ENCODE measurements around the gene C19orf47.

C19orf47 gene

GRCh38 chr19:40360020-40360707, 12.0 kb upstream of the C19orf47 start:
- TF ChIP-seq, protein P1, sequence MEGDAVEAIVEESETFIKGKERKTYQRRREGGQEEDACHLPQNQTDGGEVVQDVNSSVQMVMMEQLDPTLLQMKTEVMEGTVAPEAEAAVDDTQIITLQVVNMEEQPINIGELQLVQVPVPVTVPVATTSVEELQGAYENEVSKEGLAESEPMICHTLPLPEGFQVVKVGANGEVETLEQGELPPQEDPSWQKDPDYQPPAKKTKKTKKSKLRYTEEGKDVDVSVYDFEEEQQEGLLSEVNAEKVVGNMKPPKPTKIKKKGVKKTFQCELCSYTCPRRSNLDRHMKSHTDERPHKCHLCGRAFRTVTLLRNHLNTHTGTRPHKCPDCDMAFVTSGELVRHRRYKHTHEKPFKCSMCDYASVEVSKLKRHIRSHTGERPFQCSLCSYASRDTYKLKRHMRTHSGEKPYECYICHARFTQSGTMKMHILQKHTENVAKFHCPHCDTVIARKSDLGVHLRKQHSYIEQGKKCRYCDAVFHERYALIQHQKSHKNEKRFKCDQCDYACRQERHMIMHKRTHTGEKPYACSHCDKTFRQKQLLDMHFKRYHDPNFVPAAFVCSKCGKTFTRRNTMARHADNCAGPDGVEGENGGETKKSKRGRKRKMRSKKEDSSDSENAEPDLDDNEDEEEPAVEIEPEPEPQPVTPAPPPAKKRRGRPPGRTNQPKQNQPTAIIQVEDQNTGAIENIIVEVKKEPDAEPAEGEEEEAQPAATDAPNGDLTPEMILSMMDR (IDR thresholded peaks at IDR 0.05; ENCODE audit: borderline replicate concordance, insufficient read depth, low read depth, low read length): no peak

DNA sequence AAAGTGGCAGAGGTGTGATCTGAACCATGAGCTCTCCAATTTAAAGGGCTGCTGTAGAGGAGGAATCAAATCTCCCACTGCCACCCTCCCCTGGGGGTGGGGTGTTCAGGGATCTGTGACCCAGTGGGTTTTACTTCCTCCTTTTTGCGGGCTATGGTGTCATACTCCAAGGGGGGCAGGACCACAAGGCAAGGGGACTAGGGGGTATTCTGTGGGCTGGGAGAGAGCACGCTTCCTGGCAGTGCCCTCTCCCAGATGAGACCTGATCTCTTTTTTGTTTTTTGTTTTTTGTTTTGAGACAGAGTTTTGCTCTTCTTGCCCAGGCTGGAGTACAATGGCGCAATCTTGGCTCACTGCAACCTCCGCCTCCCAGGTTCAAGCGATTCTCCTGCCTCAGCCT, 10.6 kb upstream of the C19orf47 start:
- TF ChIP-seq, protein P1 (IDR thresholded peaks at IDR 0.05; ENCODE audit: borderline replicate concordance, insufficient read depth, low read depth, low read length): no peak
- H3K4me3 ChIP-seq (ENCODE audit: low read depth, low read length): no peak overlapping the region

More at GRCh38 chr19:40360020-40360707, 12.0 kb upstream of the C19orf47 start:
- no peak overlapping the region for H3K4me3 ChIP-seq (ENCODE audit: low read depth, low read length)

- TF ChIP-seq, protein P1 (IDR thresholded peaks at IDR 0.05; ENCODE audit: borderline replicate concordance, insufficient read depth, low read depth, low read length): no peak
- H3K4me3 ChIP-seq (ENCODE audit: low read depth, low read length): no peak overlapping the region
These were observed 9.4 kb upstream of the C19orf47 start for GRCh38 chr19:40357640-40358039.

GRCh38 chr19:40356681-40357595, 8.7 kb upstream of the C19orf47 start:
- TF ChIP-seq, protein P1 (IDR thresholded peaks at IDR 0.05; ENCODE audit: borderline replicate concordance, insufficient read depth, low read depth, low read length): no peak
- no peak overlapping the region for H3K4me3 ChIP-seq (ENCODE audit: low read depth, low read length)

DNA sequence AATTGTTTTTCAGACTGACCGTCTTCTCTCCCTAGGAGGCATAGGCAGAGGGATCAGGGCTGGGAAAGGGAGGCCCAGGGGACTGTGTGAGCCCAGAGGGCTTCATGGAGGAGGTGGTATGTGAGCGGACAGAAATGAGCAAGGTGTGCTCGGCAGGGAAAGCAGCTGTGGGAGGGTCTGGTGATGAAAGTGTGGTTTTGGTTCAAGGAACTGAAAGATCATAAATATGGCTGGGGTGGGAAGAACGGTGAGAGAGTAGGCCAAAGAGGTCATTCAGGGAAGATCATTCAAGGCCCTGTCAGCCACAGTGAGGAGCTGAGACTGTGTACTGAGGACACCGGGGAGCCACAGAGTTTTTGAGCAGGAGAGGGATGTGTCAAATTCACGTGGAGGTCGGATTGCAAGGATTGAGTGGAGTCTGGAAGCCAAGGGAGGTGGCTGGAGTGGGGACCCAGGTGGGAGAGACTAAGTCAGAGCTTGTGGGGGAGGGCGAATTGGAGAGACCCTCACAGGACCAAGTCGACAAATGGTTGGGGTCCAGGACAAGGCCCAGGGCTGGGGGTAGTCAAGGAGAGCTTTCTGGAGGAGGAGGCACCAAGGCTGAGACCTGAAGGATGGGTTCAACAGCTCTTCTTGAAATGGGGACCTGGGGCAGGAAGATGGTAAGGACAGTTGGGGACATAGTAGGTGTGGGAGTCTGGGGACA, 7.9 kb upstream of the C19orf47 start:
- TF ChIP-seq, protein P1 (IDR thresholded peaks at IDR 0.05; ENCODE audit: borderline replicate concordance, insufficient read depth, low read depth, low read length): no peak
- peak overlapping the region; percentile 33 for H3K4me3 ChIP-seq (ENCODE audit: low read depth, low read length)

DNA sequence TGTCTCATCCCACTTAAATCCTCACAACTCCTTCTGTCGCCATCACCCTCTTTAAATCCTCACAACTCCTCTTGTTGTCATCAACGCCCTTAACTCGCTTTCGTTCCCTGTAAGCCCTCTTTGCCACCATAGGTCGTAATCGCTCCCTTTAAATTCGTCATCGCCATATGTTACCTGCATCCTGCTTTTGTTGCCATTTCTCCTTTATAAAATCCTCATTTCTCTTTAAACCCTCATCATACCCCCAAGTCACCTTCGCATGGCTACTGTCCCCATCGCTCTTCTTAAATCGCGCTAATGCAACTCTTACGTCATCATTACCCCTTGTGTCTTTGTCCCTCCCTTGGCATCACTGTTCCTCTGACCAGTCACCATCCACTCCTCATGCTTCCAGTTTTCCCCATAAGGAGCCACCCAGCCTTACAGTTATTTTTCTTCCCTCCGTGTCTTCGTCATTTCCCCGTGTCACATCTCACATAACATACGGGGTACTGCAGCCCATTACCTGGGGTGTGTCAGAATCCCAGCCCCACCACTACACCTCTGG, 837 bp upstream of the C19orf47 start:
- TF ChIP-seq, protein P1 (IDR thresholded peaks at IDR 0.05; ENCODE audit: borderline replicate concordance, insufficient read depth, low read depth, low read length): no peak
- peak overlapping the region; percentile 82 for H3K4me3 ChIP-seq (ENCODE audit: low read depth, low read length)

All from GM12875 (cell line).